Prostate gland (tissue), 2 donors: ENCODE measurements around the gene MAP1B. TPM values are rescaled to one million over a fixed set of nuclear protein-coding genes. Genes with fewer than 3 reads are reported as not detected.

Experiments
- DNase-seq: peaks from one replicate; pipeline ENCODE4 v3.0.0-alpha.2; 2019; ENCODE audit warnings: low spot score
- H3K27ac ChIP-seq, 2 donors: fragments of 200-600 bp; sonication (generic); 2 replicates each; pipeline ENCODE4 v1.5.1; 2017 to 2019
- H3K27me3 ChIP-seq: fragments of 200-600 bp; sonication (generic); replicated peaks from 2 replicates; pipeline ENCODE4 v1.5.1; 2019; ENCODE audit not compliant: insufficient read depth
- H3K36me3 ChIP-seq, 2 donors: fragments of 200-600 bp; sonication (generic); 1 replicate in 1 of 2; 2 replicates in 1 of 2; pipeline versions ENCODE4 v1.5.1 to v1.8.1; 2017 to 2019
- H3K4me1 ChIP-seq: fragments of 200-600 bp; sonication (generic); replicated peaks from 2 replicates; pipeline ENCODE4 v1.5.1; 2019
- H3K4me3 ChIP-seq, 2 donors: fragments of 200-600 bp; sonication (generic); 2 replicates each; pipeline ENCODE4 v1.5.1; 2017 to 2019
- H3K9me3 ChIP-seq: fragments of 200-600 bp; sonication (generic); 2 replicates; pipeline ENCODE4 v1.5.1; 2017
- CTCF ChIP-seq, 4 experiments: fragments of 200-600 bp in 2 of 4; fragments of 450-650 bp in 2 of 4; sonication (generic) in 2 of 4; IDR thresholded peaks; 1 replicate in 3 of 4; 2 replicates in 1 of 4; pipeline ENCODE4 v1.5.1; 2016 to 2019; ENCODE audit warnings: antibody characterized with exemption in 4 of 4, mild to moderate bottlenecking in 2 of 4, moderate library complexity in 2 of 4
- POLR2A ChIP-seq: fragments of 450-650 bp; IDR thresholded peaks from one replicate; pipeline ENCODE4 v1.6.1; 2016; ENCODE audit warnings: antibody characterized with exemption, mild to moderate bottlenecking
- POLR2AphosphoS5 ChIP-seq: sonication (generic); formaldehyde crosslinking; IDR thresholded peaks from one replicate; pipeline ENCODE4 v1.6.1; 2017; ENCODE audit warnings: antibody characterized with exemption
- WGBS: methylation state at CpG from one replicate; pipeline ENCODE4 v1.1.5; 2018; 5-methylcytosine and 5-hydroxymethylcytosine counted together
- intact Hi-C: fragments of 100-400 bp; cut with DNase I; formaldehyde crosslinking; loops from one replicate; pipeline ENCODE4 v1.14.2; 2022
- total RNA-seq, 2 donors: library from RNA; depleted of rRNA; stranded (reverse); fragments of >200 nt; gene quantifications; one replicate each; pipeline ENCODE4 v1.1.0, GENCODE V29; 2016

Gene MAP1B
- total RNA-seq, 2 donors from 2014 or later = 99.6 to 515 TPM

GRCh38 chr5:72245951-72246532, 138.8 kb downstream of the MAP1B start:
- H3K4me1 ChIP-seq = no peaks in the 10 kb centered on the region
- H3K9me3 ChIP-seq = no peaks in the 10 kb centered on the region
- intact Hi-C loops = loop anchor here (10.0 kb wide), 1 partner anchor 59 kb away; no protein-coding TSS in a partner anchor
- no peak for DNase-seq
- H3K27me3 ChIP-seq = no peaks in the 10 kb centered on the region
- H3K4me3 ChIP-seq = no peak overlapping the region
- WGBS = 49% methylated on average over 3 of the region's 3 CpGs
- H3K36me3 ChIP-seq = no peaks in the 10 kb centered on the region
- TF ChIP-seq POLR2A (no peak), CTCF (IDR thresholded peaks at IDR 0.05) (no peak), POLR2AphosphoS5 (no peak)
- peak overlapping the region; percentile 41 to 58 for H3K27ac ChIP-seq

GRCh38 chr5:72246954-72247442, 139.7 kb downstream of the MAP1B start:
- intact Hi-C loops = loop anchor here (10.0 kb wide), 1 partner anchor 58 kb away; no protein-coding TSS in a partner anchor
- Histone ChIP-seq H3K27ac (peak overlapping the region; percentile 41 to 58), H3K4me3 (no peak overlapping the region), H3K9me3 (no peaks in the 10 kb centered on the region), H3K27me3 (no peaks in the 10 kb centered on the region), H3K36me3 (no peaks in the 10 kb centered on the region), H3K4me1 (no peaks in the 10 kb centered on the region)
- WGBS = 9% methylated on average over 4 of the region's 4 CpGs
- DNase-seq = no peak
- TF ChIP-seq CTCF (IDR thresholded peaks at IDR 0.05) (no peak), POLR2AphosphoS5 (peak; percentile 68), POLR2A (no peak)

DNA sequence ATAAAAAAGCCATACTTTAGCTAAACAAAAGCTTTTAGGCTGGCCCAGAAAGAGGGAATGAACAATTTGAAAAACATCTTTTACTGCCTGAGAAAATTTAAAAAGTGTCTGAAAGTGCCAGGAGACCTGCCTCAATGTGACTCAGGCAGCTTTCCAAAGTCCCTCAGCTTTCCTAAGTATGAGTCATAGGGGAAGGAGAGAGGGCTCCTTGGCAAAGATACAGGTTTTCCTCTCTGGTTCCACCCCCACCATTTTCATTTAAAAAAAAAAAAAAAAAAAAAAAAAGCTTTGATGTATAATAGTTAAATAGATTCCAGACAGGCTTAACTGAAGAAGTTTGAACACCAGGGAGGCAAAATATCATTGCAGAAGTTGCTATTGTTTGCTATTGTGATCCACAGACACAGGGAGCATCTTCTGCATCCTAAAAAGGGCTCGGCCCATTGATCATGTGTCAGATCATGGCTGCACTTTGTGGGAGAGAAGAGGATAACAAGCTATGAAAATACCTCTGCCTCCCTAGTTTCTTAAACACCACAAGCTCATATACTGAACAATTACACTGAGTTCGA, 141.2 kb downstream of the MAP1B start:
- Histone ChIP-seq H3K36me3 (no peaks in the 10 kb centered on the region), H3K4me3 (no peak overlapping the region), H3K9me3 (no peaks in the 10 kb centered on the region), H3K27ac (peak overlapping the region; percentile 6 to 58), H3K27me3 (no peaks in the 10 kb centered on the region), H3K4me1 (no peaks in the 10 kb centered on the region)
- 24% methylated on average over 2 of the region's 2 CpGs for WGBS
- peak; percentile 74 for DNase-seq
- peak; percentile 44 for TF ChIP-seq POLR2AphosphoS5
- TF ChIP-seq CTCF (IDR thresholded peaks at IDR 0.05) = no peak
- intact Hi-C loops = loop anchor here (10.0 kb wide), 1 partner anchor 56 kb away; no protein-coding TSS in a partner anchor

DNA sequence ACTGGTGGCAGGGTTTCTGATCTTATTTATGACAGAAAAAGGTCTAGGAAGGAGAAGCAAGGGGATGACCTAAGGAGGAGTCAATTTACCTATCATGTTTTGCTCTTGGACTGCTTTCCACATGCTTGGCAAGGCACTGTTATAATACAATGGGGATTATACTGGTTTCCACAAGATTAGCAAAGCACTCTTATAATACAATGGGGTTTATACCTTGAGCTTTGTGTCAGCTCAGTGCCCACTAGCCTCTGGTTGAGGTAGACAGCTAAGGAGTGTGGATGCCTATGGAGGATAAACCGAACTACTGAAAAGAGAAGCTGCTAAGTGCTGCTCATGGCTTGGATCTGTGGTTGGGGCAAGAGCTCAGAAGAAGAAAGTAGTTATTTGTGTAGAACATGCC, 144.1 kb downstream of the MAP1B start:
- Histone ChIP-seq H3K9me3 (no peaks in the 10 kb centered on the region), H3K4me3 (no peak overlapping the region), H3K27me3 (no peaks in the 10 kb centered on the region), H3K4me1 (no peaks in the 10 kb centered on the region), H3K27ac (no peak overlapping the region), H3K36me3 (no peaks in the 10 kb centered on the region)
- WGBS = 100% methylated on average over 1 of the region's 1 CpG
- intact Hi-C loops = no loop called here
- no peak for DNase-seq
- no peak for TF ChIP-seq CTCF (IDR thresholded peaks at IDR 0.05)
- no peak for TF ChIP-seq POLR2AphosphoS5
- no peak for TF ChIP-seq POLR2A

DNA sequence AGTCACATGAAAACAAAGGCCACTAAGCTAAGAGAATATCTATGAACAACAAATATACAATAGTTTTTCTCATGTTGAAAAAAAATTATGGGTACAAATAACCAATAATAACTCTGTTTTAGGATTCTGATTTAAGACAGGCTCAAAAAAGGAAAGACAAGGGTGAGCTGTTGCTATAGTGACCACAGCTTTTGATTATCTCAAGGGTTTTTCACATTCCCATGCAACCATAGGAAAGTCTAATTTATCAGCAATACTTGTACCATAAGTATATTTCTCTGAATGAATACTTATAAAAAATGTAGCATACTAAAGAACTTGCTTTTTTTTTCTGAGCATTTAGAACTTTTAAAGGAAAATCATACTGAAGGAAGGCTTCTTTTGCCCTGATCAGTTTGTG, 144.7 kb downstream of the MAP1B start:
- no peaks in the 10 kb centered on the region for H3K27me3 ChIP-seq
- no peak overlapping the region for H3K27ac ChIP-seq
- no peak overlapping the region for H3K4me3 ChIP-seq
- intact Hi-C loops = no loop called here
- TF ChIP-seq POLR2AphosphoS5 (no peak), CTCF (IDR thresholded peaks at IDR 0.05) (no peak), POLR2A (no peak)
- H3K36me3 ChIP-seq = no peaks in the 10 kb centered on the region
- H3K9me3 ChIP-seq = no peaks in the 10 kb centered on the region
- DNase-seq = no peak
- H3K4me1 ChIP-seq = no peaks in the 10 kb centered on the region
